ENCODE data around the gene GPC1.

GPC1 gene

DNA sequence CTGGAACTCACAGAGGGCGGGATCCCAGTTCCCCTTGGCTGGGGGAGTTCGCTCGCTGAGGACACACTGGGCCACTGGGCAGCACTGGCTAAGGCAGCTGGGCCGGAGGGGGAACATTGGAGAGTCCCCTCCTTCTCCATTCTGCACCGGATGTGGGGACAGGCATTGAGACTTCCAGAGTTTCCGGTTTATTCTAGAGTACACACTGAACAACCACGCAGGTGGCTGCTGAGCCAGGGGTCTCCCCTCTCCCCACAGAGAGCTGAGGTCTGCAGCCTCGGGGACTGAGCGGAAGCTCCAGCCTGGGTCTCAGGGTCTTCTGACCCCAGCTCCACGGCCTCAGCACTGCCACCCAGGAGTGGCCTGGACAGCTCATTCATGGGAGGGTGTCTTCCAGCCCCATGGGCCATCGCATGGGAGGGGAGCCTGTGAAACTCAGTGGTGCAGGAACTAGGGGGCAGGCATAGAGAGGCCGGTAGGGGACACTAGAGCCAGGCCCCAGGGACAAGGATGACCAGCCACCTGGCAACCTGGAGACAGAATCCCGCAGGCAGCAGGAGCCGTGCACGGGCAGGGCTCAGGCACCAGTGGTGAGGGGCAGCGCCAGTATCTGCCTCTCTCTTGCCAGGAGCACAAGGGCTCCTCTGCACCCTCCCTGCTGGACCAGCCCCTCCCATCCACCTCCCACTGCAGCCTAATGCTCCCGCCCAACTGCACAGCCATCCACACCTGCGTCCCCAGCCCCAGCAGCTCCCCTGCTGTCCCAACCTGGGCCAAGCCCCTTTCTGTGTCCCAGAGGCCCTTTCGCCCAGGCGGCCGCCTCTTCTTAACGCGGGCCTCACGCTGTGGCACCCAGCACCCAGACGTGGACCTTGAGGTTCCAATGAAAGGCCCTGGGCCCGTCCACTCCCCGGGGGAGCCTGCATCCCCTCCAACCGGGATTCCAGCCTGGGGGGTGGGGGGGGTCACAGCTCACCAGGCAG lies 45.1 kb upstream of the GPC1 start:
- TF ChIP-seq, protein P1, sequence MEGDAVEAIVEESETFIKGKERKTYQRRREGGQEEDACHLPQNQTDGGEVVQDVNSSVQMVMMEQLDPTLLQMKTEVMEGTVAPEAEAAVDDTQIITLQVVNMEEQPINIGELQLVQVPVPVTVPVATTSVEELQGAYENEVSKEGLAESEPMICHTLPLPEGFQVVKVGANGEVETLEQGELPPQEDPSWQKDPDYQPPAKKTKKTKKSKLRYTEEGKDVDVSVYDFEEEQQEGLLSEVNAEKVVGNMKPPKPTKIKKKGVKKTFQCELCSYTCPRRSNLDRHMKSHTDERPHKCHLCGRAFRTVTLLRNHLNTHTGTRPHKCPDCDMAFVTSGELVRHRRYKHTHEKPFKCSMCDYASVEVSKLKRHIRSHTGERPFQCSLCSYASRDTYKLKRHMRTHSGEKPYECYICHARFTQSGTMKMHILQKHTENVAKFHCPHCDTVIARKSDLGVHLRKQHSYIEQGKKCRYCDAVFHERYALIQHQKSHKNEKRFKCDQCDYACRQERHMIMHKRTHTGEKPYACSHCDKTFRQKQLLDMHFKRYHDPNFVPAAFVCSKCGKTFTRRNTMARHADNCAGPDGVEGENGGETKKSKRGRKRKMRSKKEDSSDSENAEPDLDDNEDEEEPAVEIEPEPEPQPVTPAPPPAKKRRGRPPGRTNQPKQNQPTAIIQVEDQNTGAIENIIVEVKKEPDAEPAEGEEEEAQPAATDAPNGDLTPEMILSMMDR (IDR thresholded peaks at IDR 0.05; ENCODE audit: low read depth, low read length, missing control alignments): no peak
- no peak overlapping the region for H3K4me3 ChIP-seq (ENCODE audit: low read depth, low read length)
- DNase-seq (ENCODE audit: low read depth): no peak

DNA sequence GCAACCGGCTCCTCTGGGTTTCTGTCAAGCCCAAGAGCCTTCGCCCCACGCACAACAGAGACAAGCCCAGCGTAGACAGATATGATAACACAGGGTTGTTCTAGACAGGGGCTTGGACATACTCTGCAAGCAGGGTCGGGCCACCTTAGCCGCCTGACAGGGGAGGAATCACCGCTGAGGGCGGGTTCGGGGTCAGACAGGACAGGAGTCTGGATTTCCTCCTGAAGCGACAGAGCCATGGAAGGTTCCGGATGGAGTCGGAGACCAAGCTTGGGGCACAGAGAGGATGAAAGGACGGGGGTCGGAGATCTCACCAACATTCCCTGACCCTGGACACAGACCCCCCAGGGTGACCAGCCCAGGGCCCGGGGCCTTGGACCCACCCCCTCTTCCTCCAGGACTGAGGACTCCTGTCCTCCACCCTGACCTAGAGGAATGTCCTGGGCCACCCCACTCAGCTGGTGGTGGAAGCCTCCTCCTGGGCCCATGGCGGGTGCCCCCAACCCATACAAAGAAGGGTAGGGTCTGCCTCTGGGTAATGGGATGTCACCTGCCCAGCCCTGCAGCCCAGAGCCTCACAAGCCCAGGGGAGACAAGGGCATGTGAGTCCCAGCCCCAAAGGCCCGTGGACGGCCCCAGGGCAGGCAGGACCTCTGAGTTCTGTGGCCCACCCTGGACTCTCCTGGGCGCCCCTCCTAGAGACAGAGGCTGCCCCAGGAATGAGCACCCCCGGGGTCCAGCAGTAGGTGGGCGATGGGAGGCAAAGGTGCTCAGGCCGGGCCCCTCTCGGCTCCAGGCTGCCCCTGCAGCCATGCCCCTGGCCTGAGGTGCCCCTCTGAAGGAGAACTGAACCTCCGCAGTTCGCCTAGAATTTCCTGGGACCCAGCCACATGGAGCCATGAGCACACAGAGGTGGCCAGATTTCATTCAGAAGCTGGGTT lies 44.1 kb upstream of the GPC1 start:
- DNase-seq (ENCODE audit: low read depth): no peak
- no peak overlapping the region for H3K4me3 ChIP-seq (ENCODE audit: low read depth, low read length)
- TF ChIP-seq, protein P1 (IDR thresholded peaks at IDR 0.05; ENCODE audit: low read depth, low read length, missing control alignments): no peak

DNA sequence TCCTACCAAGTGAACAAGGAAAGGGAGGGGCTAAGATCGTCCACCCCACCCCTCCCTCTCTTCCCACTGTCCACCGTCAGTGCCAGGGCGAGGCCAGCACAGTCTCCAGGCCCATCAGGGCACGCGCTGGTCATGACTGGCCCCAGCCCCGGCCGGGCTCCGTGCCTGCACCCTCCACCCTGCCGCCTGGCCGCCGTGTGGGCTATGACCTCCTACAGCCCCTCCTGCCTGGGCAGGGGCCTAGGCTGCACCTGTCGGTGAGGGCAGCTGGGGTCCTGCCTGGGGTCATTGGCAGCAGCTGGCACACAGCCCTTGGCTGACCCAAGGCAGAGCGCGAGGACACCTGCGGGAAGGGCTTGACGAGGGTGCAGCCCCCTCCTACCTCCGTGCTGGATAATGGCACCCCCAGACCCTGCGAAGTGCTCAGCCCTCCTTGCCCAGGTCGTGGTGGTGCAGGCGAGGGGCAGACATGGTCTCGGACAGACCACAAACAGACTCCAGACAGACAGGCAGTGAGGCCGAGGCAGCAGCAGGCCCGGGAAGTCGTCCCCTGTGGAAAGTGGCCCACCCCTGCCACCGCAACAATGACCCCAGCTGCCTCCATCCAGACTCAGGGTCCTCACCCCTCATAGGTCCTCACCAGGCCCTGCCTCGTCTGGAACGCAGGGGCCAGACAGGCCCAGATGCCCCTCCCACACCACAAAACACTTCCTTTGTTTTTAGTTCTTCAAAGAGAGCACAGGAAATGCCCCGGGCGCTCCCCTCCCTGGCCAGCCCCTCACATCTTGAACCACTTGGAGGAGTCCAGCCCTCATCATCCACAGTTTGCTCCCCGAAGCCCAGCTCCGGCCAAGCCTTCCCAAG lies 43.1 kb upstream of the GPC1 start:
- TF ChIP-seq, protein P1 (IDR thresholded peaks at IDR 0.05; ENCODE audit: low read depth, low read length, missing control alignments): no peak
- H3K4me3 ChIP-seq (ENCODE audit: low read depth, low read length): no peak overlapping the region
- no peak for DNase-seq (ENCODE audit: low read depth)

DNA sequence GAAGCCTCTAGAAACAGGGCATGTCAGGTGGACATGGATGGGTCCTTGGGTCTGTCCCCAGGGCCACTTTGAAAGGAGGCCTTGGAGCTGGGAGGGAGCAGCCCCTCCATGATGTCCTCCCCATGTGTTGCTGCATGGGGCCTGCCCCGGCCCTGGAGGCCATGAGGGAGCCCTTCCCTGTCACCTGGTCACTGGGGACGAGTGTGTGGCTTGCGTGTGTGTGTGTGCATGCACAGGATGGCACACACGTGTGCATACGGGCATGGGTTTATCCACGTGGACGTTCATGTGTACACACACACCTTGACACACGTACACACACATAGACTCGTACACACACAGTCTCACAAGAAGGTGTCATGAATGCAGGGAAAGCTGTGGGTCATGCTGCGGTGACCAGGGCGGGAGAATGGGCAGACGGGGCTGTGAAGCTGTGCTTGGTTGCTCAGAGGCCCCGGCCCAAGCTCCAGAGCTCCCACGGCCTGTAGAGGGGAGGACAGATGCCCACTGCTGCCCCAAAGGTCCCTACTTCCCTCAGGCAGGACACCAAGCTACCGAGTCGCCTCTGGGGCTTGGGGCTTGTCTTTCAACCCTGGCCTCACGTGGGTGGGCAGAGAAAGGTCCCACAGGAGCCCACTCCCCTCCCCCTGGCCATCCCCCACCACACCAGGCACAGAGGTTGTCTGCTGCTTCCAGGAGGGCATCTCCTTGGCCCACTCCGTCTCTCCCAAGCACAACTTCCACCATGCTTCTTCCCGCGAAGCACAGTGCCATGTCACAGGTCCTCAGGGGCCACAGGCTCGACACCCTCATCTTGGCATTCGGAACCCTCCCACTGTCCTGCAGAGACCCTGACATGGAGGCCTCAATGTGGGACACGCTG lies 42.3 kb upstream of the GPC1 start:
- H3K4me3 ChIP-seq (ENCODE audit: low read depth, low read length): no peak overlapping the region
- TF ChIP-seq, protein P1 (IDR thresholded peaks at IDR 0.05; ENCODE audit: low read depth, low read length, missing control alignments): no peak
- no peak for DNase-seq (ENCODE audit: low read depth)

DNA sequence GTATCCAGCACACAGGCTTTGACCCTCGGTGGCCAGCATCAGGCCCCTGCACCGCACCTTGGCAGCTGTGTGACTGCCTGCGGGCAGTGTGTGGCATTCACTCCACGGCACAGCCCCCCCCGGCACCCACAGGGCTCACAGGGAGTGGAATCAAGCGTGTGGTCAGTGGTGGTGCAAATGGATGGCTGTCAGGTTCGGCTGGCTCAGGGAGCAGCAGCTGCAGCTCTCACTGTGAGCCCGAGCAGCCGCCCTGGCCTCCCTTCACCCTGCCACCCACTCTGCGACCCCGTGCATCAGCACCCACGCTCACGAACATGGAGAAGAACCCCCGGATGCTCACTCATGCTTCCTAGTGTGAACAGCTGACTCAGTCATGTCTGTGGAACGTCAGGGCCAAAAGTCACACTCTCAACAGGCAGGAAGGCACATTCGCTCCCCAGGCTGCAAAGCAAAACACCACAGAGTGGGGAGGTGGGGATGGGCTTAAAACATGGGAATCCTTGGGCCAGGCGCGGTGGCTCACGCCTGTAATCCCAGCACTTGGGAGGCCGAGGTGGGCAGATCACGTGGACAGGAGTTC lies 41.5 kb upstream of the GPC1 start:
- no peak for DNase-seq (ENCODE audit: low read depth)
- no peak overlapping the region for H3K4me3 ChIP-seq (ENCODE audit: low read depth, low read length)
- TF ChIP-seq, protein P1 (IDR thresholded peaks at IDR 0.05; ENCODE audit: low read depth, low read length, missing control alignments): no peak

All from GM12864 (cell line).